NB4 (cell line): ENCODE measurements around the gene NR6A1.

Experiments
- DNase-seq: peaks from one replicate; pipeline ENCODE4 v3.0.0; 2010; ENCODE audit warnings: low read depth
- H3K4me3 ChIP-seq: one replicate; pipeline ENCODE4 v1.5.1; 2011; ENCODE audit warnings: mild to moderate bottlenecking, low read depth, low read length, moderate library complexity
- MYC ChIP-seq: IDR thresholded peaks from 2 replicates; pipeline ENCODE4 v1.6.1; 2011; ENCODE audit warnings: low read depth, low read length
- POLR2A ChIP-seq: IDR thresholded peaks from 2 replicates; pipeline ENCODE4 v1.6.1; 2011; ENCODE audit warnings: mild to moderate bottlenecking; ENCODE audit not compliant: insufficient read length; ENCODE audit errors: extremely low read depth
- TF ChIP-seq, protein P1 (sequence below): IDR thresholded peaks from 2 replicates; pipeline ENCODE4 v1.6.1; 2011; ENCODE audit warnings: low read depth, low read length
- TF ChIP-seq, protein P2 (sequence below): IDR thresholded peaks from one replicate; pipeline ENCODE4 v1.5.1; 2012; ENCODE audit warnings: low read depth, low read length

NR6A1 gene

DNA sequence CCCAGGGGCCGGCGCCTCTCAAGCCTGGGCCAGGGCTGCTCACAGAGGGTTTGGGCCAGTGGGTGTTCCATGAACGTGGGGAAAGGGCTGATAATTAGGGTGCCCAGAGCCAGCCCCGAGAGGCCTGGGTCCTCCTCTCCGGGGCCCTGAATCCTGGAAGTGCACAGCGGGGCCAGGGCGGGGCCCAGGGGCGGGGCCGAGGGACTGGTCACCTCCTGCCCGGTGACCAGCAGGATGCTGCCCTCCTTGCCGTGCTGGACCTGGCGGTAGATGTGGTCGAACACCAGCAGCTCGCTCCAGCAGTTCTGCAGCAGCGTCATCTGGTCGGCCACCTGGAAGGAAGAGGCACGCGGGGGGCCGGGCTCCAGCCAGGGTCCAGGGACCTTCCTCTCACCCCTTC lies 278.3 kb downstream of the NR6A1 start:
- no peak for TF ChIP-seq MYC
- DNase-seq: no peak
- H3K4me3 ChIP-seq: no peak overlapping the region

DNA sequence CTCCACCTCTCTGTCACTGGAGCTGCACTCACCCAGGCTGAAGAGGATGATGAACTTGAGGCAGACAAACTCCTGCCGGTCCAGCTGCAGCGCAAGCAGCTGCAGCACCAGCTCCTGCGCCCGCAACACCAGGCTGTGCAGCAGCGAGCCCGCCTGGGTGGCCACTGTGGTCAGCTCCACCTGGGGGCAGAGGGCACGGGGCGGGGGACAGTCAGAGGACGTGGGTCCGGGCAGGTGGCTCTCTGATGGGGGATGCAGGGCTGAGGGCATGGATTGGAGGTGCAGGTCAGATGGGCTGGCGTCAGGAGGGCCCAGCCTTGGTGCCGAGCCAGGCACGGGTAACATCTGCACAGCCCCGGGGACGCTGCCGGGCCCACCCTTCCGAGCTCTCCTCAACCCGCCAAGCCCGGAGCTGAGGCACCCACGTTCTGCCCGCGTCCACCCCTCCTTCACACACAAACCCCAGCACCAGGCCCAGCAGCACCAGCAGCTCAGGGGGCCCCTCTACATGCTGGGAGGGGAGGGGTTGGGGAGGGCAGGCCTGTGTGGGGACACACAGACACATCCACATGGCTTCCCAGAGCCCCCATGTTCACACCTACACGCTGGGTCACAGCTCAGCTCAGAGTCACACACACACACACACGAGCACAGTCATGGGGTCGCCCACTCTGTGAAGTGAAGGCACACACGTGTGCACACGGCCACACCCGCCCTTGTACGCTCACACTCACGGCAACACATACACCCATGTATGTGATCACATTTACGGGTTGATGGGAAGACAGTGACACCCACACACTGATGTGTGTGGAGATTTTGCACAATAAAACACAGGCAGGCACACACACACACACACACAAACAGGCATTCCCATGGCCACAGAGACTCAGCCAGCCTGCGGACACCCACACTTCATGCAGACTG lies 279.8 kb downstream of the NR6A1 start:
- TF ChIP-seq POLR2A: no peak
- TF ChIP-seq MYC: no peak
- TF ChIP-seq, protein P1, sequence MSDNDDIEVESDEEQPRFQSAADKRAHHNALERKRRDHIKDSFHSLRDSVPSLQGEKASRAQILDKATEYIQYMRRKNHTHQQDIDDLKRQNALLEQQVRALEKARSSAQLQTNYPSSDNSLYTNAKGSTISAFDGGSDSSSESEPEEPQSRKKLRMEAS: no peak
- TF ChIP-seq, protein P2, sequence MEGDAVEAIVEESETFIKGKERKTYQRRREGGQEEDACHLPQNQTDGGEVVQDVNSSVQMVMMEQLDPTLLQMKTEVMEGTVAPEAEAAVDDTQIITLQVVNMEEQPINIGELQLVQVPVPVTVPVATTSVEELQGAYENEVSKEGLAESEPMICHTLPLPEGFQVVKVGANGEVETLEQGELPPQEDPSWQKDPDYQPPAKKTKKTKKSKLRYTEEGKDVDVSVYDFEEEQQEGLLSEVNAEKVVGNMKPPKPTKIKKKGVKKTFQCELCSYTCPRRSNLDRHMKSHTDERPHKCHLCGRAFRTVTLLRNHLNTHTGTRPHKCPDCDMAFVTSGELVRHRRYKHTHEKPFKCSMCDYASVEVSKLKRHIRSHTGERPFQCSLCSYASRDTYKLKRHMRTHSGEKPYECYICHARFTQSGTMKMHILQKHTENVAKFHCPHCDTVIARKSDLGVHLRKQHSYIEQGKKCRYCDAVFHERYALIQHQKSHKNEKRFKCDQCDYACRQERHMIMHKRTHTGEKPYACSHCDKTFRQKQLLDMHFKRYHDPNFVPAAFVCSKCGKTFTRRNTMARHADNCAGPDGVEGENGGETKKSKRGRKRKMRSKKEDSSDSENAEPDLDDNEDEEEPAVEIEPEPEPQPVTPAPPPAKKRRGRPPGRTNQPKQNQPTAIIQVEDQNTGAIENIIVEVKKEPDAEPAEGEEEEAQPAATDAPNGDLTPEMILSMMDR: no peak
- DNase-seq: no peak
- no peak overlapping the region for H3K4me3 ChIP-seq

DNA sequence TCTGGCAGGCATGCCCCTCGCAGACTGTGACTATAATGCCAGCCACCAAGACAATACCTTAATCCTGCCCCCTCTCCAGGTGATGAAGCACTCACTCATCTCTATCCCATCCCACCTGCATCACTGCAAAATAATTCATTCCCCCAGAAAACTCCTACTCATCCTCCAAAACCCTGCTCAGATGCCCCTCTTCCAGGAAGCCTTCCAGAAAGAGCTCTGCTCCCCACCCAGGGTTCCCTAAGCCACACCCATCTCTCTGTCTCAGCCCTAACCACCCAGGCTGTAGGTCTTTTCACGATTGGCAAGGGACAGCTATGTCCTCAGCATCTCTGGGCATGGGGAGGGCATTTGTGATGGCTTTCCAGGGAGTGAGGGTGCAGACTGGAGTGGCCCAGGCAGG lies 281.1 kb downstream of the NR6A1 start:
- H3K4me3 ChIP-seq: no peak overlapping the region
- DNase-seq: no peak
- TF ChIP-seq, protein P1: no peak
- TF ChIP-seq, protein P2: no peak
- no peak for TF ChIP-seq MYC
- TF ChIP-seq POLR2A: no peak

DNA sequence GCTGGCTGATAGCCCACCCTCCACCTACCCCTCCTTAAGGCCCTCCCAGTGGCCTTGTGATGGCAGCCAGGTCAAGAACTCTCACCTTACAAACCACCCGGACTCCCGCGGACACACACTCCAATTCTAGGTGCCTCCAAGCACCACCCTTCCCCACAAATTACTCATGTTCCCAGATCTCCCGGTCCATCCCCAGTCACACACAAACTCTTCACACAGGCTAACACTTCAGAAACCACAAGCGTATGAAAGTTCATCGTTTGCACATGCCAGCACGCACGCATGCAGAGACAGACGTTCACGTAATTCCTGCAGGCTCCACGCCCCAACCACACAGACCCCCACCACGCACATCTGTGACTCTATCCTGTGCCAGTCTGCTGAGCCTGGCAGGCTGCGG lies 281.9 kb downstream of the NR6A1 start:
- DNase-seq: no peak
- TF ChIP-seq MYC: no peak
- TF ChIP-seq, protein P1: no peak
- TF ChIP-seq, protein P2: no peak

DNA sequence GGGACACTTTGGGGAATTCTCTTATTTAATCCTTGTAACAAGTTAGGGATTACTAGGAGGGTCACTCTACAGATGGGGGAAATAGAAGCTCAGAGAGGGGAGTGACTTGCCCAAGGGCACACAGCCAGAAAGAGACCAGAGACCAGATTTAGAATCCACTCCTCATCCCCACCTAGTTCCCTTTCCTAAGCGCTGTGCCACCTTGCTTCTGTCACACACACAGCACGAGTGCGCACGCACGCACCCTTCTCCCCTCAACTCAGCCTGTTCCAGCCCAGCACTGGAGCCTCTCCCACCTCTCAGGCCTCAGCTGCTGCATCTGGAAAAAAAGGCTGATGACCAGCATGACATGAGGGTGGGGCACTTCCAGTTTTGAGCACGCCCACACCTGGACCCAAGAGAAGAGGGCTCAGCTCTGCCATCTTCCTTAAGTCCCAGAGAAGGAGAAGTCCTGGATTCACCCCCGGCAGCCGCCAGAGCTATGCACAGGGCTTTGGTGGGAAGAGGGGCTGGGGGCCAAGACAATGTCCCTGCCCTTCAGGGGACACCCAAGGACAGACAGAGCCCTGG lies 282.4 kb downstream of the NR6A1 start:
- no peak for DNase-seq
- no peak overlapping the region for H3K4me3 ChIP-seq
- TF ChIP-seq POLR2A: no peak
- TF ChIP-seq, protein P2: no peak
- TF ChIP-seq, protein P1: no peak
- TF ChIP-seq MYC: no peak

More for the DNA sequence above, 281.9 kb downstream of the NR6A1 start:
- no peak overlapping the region for H3K4me3 ChIP-seq

DNA sequence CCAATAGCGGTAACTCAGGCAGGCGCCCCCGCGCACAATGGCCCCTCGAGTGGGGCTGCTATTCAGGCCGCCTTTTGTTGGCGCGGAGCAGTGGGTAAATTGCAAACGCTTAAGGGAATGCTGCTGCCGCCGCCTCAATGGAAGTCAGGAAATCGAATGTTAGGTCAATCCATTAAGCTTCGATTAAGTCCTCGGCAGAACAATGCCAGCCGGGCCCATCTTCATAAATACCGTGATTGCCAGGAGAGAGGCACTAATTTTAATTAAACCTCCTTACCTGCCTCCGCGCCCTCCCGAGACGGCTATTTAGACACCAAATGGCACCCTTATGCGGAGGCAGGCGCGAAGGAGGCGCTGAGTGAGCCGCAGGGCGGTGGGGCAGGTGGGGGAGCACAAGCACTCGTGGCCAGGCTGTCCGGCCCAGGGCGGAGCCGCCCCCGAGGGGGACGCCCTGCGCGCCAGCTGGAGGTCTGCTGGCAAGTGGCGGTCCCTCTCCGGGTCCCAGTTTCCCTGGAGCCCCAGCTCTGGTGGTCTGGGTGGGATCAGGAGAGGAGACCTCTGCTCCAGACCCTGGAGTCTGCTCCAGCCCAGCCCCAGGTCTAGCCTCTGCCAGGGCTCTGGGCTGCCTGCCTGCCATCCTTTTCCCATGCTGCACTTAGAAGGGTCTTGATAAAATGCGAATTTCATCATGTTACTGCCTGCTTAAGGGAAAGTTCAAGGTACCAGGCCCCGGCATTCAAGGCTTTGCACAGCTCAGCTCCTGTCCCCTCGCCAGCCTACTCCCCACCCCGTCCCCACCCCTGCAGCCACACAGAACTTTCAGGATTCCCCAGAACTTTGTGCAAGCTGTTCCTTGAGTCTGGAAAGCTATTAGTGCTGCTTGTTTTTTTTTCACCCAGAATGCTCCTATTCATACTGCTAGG lies 283.6 kb downstream of the NR6A1 start:
- no peak for DNase-seq
- H3K4me3 ChIP-seq: no peak overlapping the region
- TF ChIP-seq, protein P1: no peak
- no peak for TF ChIP-seq POLR2A
- no peak for TF ChIP-seq MYC
